Vagina (tissue), 2 donors: Measurements from ENCODE around the gene SMU1. TPM values are rescaled to one million over a fixed set of nuclear protein-coding genes. Genes with fewer than 3 reads are reported as not detected.
A peak's percentile ranks its signal among the peaks of the same experiment; 100 is the strongest.

ENCODE experiments used
- DNase-seq, 2 donors: peaks; one replicate each; pipeline ENCODE4 v3.0.0-alpha.2; 2017; ENCODE audit errors: extremely low spot score in 2 of 2
- H3K27ac ChIP-seq: fragments of 200-600 bp; sonication (generic); one replicate; pipeline ENCODE4 v1.5.1; 2019
- H3K27me3 ChIP-seq: fragments of 200-600 bp; sonication (generic); one replicate; pipeline ENCODE4 v1.5.1; 2019
- H3K36me3 ChIP-seq, 2 donors: fragments of 200-600 bp; sonication (generic); one replicate each; pipeline ENCODE4 v1.5.1; 2017 to 2019
- H3K4me1 ChIP-seq: fragments of 200-600 bp; sonication (generic); one replicate; pipeline ENCODE4 v1.5.1; 2019
- H3K4me3 ChIP-seq, 2 donors: fragments of 200-600 bp; sonication (generic); 1 replicate in 1 of 2; 2 replicates in 1 of 2; pipeline ENCODE4 v1.5.1; 2016 to 2019
- H3K9me3 ChIP-seq: fragments of 200-600 bp; sonication (generic); one replicate; pipeline ENCODE4 v1.5.1; 2019
- CTCF ChIP-seq, 3 experiments: fragments of 450-650 bp in 2 of 3; fragments of 200-600 bp in 1 of 3; sonication (generic) in 1 of 3; IDR thresholded peaks; one replicate each; pipeline ENCODE4 v1.5.1; 2017 to 2019; ENCODE audit warnings: antibody characterized with exemption in 3 of 3, mild to moderate bottlenecking in 2 of 3, moderate library complexity in 2 of 3
- POLR2A ChIP-seq, 2 donors: fragments of 450-650 bp; IDR thresholded peaks; one replicate each; pipeline ENCODE4 v1.6.1; 2017; ENCODE audit warnings: antibody characterized with exemption in 2 of 2, mild to moderate bottlenecking in 2 of 2, moderate library complexity in 2 of 2
- POLR2AphosphoS5 ChIP-seq, 2 donors: sonication (generic); formaldehyde crosslinking; IDR thresholded peaks; one replicate each; pipeline ENCODE4 v1.9.0; 2017; ENCODE audit warnings: antibody characterized with exemption in 2 of 2, mild to moderate bottlenecking in 2 of 2, low read depth in 1 of 2; ENCODE audit not compliant: insufficient read depth in 1 of 2
- intact Hi-C: fragments of 100-400 bp; cut with DNase I; formaldehyde crosslinking; loops from one replicate; pipeline ENCODE4 v1.15.1; 2023
- total RNA-seq: library from RNA; depleted of rRNA; stranded (reverse); fragments of >200 nt; gene quantifications from one replicate; pipeline ENCODE4 v1.2.3, GENCODE V29; 2016

Gene SMU1
- 15.5 TPM for total RNA-seq

GRCh38 chr9:33076046-33077004 is at the start of gene SMU1:
TSS of gene SMU1 (minus strand) at chr9:33076674. CDS start at chr9:33076608, 66 bp downstream.
- peak in 1 of 2 donors; percentile 99 for DNase-seq
- peak; percentile 94 to 97 for TF ChIP-seq POLR2AphosphoS5 (IDR thresholded peaks at IDR 0.05; ENCODE audit: insufficient read depth in 1 of 2, low read depth in 1 of 2)
- TF ChIP-seq POLR2A (IDR thresholded peaks at IDR 0.05), result peak; percentile 53 to 64
- no peak for TF ChIP-seq CTCF (IDR thresholded peaks at IDR 0.05)
- H3K9me3 ChIP-seq, result no peaks in the 10 kb centered on the region
- no peaks in the 10 kb centered on the region for H3K27me3 ChIP-seq
- intact Hi-C loops, result no loop called here
- peak within 1 kb of the TSS; percentile 66 to 72 for H3K4me3 ChIP-seq
- H3K36me3 ChIP-seq, result peaks cover 0 to 14% of the 10 kb centered on the region in 2 donors
- H3K27ac ChIP-seq, result peak within 1 kb of the TSS; percentile 90
- H3K4me1 ChIP-seq, result peaks cover 16% of the 10 kb centered on the region

DNA sequence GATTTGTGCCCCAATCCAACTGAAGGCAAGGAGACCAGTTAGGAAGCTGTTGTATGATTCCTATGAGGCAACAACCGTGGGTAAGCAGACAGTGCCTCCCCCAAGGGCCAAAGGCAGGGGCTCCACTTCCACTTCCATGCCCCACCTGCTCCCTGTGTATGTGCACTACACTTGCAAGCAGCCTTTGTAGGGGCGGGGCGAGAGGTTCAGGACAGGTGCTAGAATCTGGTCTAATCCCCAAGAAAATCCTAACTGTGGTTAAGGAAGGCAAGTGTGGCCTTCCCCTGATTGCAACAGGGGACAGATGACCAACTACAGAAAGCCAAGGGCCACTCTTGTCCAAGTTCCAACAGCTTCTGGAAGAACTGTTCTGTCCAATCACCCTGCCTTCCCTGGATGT is 49.0 kb upstream of the SMU1 start:
- no peaks in the 10 kb centered on the region for H3K9me3 ChIP-seq
- H3K27ac ChIP-seq, result no peak overlapping the region
- H3K36me3 ChIP-seq, result peaks cover 0 to 23% of the 10 kb centered on the region in 2 donors
- H3K4me3 ChIP-seq, result no peak overlapping the region
- intact Hi-C loops, result no loop called here
- no peaks in the 10 kb centered on the region for H3K27me3 ChIP-seq
- peaks cover 27% of the 10 kb centered on the region for H3K4me1 ChIP-seq
- TF ChIP-seq POLR2AphosphoS5 (IDR thresholded peaks at IDR 0.05; ENCODE audit: insufficient read depth in 1 of 2, low read depth in 1 of 2) (no peak), POLR2A (IDR thresholded peaks at IDR 0.05) (no peak), CTCF (IDR thresholded peaks at IDR 0.05) (no peak)
- DNase-seq, result no peak

- Histone ChIP-seq H3K9me3 (no peaks in the 10 kb centered on the region), H3K4me1 (peaks cover 21% of the 10 kb centered on the region), H3K27ac (no peak overlapping the region), H3K4me3 (no peak overlapping the region), H3K36me3 (peaks cover 0 to 23% of the 10 kb centered on the region in 2 donors), H3K27me3 (no peaks in the 10 kb centered on the region)
- intact Hi-C loops, result no loop called here
- no peak for TF ChIP-seq POLR2A (IDR thresholded peaks at IDR 0.05)
- TF ChIP-seq POLR2AphosphoS5 (IDR thresholded peaks at IDR 0.05; ENCODE audit: insufficient read depth in 1 of 2, low read depth in 1 of 2), result no peak
- no peak for TF ChIP-seq CTCF (IDR thresholded peaks at IDR 0.05)
- DNase-seq, result no peak
Observed at GRCh38 chr9:33124751-33125381, 48.4 kb upstream of the SMU1 start.

DNA sequence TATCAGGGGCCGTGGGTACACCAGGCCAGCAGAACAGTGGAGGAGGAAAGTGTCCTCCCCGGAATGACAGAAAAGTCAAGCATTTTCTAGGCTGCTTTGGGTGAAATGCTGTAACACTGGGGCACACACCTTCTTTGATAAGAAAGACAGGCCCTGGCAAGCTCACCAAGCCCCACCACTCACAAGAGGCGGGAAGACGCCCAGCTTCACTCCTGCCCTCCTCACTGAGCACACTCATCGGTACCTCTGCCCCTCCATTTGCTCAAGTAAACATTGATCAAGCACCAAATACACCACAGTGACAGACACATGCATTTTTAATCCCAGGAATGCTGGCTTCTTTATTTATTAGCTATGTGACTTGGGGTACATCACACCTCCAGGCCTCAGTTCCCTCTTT is 47.6 kb upstream of the SMU1 start:
- intact Hi-C loops, result no loop called here
- Histone ChIP-seq H3K36me3 (peaks cover 0 to 23% of the 10 kb centered on the region in 2 donors), H3K27ac (no peak overlapping the region), H3K27me3 (no peaks in the 10 kb centered on the region), H3K4me3 (no peak overlapping the region), H3K9me3 (no peaks in the 10 kb centered on the region), H3K4me1 (peaks cover 13% of the 10 kb centered on the region)
- TF ChIP-seq POLR2A (IDR thresholded peaks at IDR 0.05), result no peak
- TF ChIP-seq POLR2AphosphoS5 (IDR thresholded peaks at IDR 0.05; ENCODE audit: insufficient read depth in 1 of 2, low read depth in 1 of 2), result no peak
- no peak for TF ChIP-seq CTCF (IDR thresholded peaks at IDR 0.05)
- DNase-seq, result no peak
